ENCODE results near the gene REG3A.

REG3A gene

DNA sequence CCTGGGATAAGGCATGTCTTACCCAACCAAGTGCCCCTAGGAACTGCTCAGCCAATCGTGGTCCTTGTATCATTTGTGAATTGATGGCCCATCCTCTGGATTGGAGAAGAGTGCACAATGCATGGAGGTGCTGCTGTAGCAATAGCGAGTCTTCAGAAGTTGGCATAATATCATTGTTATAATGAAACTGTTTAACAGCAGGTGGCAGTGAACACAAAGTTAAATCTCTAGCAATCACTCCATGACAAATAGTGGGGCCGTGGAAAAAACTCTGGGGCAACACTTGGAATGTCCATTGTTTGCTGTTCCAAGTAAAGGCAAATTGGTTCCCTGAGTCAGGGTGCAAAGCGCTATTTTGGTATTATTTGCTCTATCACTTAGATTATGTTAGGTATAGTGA lies 27.9 kb downstream of the REG3A start:
- Mint-ChIP-seq H3K4me3 (no peak overlapping the region), H3K4me1 (no peaks in the 10 kb centered on the region), H3K9me3 (peaks cover 0 to 9% of the 10 kb centered on the region in 2 donors), H3K27me3 (no peaks in the 10 kb centered on the region), H3K27ac (no peak overlapping the region)
- DNase-seq (no peak), ATAC-seq (no peak)

DNA sequence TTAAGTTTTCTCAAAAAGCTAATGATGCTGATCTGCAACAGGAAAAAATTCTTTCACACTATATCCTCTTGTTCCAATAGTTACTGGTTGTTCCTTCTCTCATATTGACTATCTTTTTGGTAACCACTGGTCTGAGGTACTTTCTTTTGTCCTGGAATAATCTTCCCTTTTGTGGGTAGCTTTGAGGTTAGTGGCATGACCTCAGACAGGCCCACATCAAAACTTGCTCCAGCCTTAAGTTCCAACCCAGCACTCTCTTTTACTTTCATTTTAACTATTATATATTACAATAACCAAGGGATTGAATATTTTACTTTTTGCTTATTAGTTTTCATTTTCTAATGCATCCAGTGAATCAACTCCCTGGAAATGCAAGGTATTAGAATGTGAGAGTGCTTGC lies 29.7 kb downstream of the REG3A start:
- peaks cover 0 to 9% of the 10 kb centered on the region in 2 donors for H3K9me3 Mint-ChIP-seq
- no peaks in the 10 kb centered on the region for H3K4me1 Mint-ChIP-seq
- H3K27me3 Mint-ChIP-seq = no peaks in the 10 kb centered on the region
- H3K27ac Mint-ChIP-seq = no peak overlapping the region
- no peak for DNase-seq
- no peak for ATAC-seq
- H3K4me3 Mint-ChIP-seq = no peak overlapping the region

DNA sequence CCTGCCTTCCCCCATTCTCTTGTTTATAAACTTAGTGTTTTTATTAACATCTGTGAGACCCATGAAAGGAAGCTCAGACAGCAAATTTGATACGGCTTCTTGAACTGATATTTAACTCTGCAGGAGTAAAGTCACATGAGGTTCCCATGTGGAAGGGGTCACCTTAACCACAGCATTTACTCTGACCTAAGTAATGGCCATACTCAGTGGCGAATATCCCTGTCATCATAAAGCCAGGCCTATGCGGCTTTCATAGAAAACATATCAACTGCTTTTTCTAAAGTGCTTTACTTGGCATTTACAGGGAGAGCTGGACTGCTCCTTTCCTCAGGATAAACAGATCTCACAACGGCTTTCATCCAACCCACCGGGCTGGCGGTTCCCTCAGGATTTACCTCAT lies 30.3 kb downstream of the REG3A start:
- H3K9me3 Mint-ChIP-seq = peaks cover 0 to 7% of the 10 kb centered on the region in 2 donors
- no peak overlapping the region for H3K27ac Mint-ChIP-seq
- H3K4me3 Mint-ChIP-seq = no peak overlapping the region
- DNase-seq = no peak
- no peaks in the 10 kb centered on the region for H3K27me3 Mint-ChIP-seq
- ATAC-seq = no peak
- H3K4me1 Mint-ChIP-seq = no peaks in the 10 kb centered on the region

DNA sequence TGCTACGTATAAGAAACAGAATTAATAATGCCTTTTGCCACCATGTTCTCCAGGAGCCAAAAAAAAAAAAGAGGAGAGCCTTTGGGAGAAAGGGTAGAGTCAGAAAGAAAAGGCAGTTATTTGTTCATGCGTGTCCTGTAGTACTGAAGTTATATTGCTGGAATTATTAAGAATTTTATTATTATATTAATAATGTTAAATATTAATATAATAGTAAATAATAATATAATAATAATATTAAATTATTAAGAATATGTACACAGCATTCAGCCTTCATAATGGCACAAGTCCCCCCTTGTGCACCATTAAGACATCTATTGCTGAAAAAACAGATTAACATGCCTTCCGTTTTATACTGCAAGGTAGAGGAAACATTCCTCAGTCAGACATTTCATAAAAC lies 31.1 kb downstream of the REG3A start:
- H3K27me3 Mint-ChIP-seq = no peaks in the 10 kb centered on the region
- H3K27ac Mint-ChIP-seq = no peak overlapping the region
- no peak for DNase-seq
- no peaks in the 10 kb centered on the region for H3K9me3 Mint-ChIP-seq
- ATAC-seq = no peak
- no peaks in the 10 kb centered on the region for H3K4me1 Mint-ChIP-seq
- H3K4me3 Mint-ChIP-seq = no peak overlapping the region

DNA sequence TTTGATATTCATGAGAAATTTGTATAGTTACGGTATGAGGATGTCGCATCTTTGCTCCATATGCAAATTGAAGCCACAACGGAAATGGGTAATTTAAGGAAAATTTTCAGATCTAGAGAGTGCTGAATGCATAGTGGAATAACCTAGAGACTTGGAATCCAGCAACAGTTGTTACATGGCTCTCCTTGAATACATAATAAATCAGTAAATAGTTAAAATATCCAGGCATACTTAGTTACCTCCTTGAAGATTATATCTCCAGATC lies 33.9 kb downstream of the REG3A start:
- Mint-ChIP-seq H3K9me3 (peaks cover 0 to 5% of the 10 kb centered on the region in 2 donors), H3K27me3 (no peaks in the 10 kb centered on the region)

DNA sequence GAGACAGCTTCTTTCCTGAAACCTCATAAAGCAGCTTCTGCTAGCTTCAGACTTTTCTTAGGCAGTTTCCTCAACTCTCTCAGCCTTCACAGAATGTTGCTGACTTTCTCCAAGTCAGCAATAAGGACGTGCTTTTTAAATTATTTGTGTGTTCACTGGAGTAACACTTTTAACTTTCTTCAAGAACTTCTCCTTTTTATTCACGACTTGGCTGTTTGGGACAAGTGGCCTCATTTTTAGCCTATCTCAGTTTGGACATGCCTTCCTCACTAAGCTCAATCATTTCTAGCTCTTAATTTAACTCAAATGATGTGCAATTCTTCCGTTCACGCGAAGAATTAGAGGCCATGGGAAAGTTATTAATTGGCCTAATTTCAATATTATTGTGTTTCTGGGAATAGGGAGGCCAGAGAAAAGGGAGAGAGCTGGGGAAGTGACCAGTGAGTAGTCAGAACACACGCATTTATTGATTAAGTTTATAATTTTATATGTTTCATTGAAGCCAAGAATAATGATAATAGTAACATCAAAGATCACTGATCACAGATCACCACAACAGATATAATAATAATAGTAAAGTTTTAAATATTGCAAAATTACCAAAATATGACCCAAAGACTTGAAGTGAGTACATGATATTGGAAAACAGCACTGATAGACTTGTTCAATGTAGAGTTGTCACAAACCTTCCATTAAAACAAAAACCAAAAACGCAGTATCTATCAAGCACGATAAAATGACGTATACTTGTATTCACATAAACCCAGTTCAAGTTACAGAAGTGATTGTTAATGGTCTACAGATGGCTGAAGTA lies 34.4 kb downstream of the REG3A start:
- ATAC-seq = no peak
- H3K9me3 Mint-ChIP-seq = peaks cover 0 to 5% of the 10 kb centered on the region in 2 donors
- H3K27me3 Mint-ChIP-seq = no peaks in the 10 kb centered on the region
- no peak for DNase-seq
- no peak overlapping the region for H3K4me3 Mint-ChIP-seq
- H3K4me1 Mint-ChIP-seq = no peaks in the 10 kb centered on the region
- H3K27ac Mint-ChIP-seq = no peak overlapping the region

More for the DNA sequence above, 33.9 kb downstream of the REG3A start:
- DNase-seq = no peak
- Mint-ChIP-seq H3K4me3 (no peak overlapping the region), H3K4me1 (no peaks in the 10 kb centered on the region), H3K27ac (no peak overlapping the region)
- ATAC-seq = no peak

DNA sequence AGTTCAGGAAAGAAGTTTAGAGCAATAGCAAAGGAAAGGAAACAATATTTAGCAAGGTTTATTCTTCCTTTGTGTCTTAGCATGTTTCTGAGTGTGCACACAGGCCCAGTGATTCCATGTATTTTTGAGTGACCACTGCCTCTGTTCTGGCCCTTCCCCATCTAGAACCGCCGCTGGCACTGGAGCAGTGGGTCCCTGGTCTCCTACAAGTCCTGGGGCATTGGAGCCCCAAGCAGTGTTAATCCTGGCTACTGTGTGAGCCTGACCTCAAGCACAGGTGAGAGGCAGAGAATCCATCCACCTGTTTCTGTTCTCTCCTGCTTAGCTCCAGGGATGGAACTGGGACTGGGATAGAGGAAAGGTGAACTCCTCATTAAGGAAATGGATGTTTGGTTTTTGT lies 36.9 kb downstream of the REG3A start:
- Mint-ChIP-seq H3K4me1 (no peaks in the 10 kb centered on the region), H3K4me3 (no peak overlapping the region), H3K9me3 (peaks cover 0 to 5% of the 10 kb centered on the region in 2 donors), H3K27ac (no peak overlapping the region), H3K27me3 (no peaks in the 10 kb centered on the region)
- ATAC-seq (no peak), DNase-seq (no peak)

DNA sequence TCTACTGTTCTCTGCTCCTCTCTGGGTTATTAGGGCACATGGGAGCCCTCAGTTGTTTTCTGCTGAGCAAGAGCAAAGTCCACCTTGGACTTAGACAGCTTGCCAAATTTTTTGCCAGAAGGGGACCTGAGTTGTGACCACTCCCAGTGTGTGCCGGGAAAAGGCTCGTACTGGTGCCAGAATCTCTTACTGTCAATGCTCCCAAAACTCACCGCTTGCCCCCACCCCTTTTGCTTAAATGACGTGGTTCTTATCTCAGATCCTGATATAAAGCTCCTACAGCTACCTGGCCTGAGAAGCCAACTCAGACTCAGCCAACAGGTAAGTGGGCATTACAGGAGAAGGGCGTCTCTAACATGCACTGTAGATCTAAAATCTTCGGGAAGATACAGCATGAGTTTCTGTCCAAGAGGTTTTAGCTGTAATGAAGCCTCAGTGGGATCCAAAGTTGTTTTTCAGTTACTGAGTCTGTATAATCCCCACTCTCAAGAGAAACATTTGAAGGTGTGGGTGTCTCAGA lies 39.3 kb downstream of the REG3A start, which contains the start of gene REG1A:
Gene REG1A (plus strand): TSS at position 295 of the 520 bp plus-strand sequence. CDS start 374 bp downstream, outside the sequence.
- Mint-ChIP-seq H3K4me3 (no peak within 1 kb of the TSS), H3K27me3 (no peaks in the 10 kb centered on the region), H3K4me1 (no peaks in the 10 kb centered on the region), H3K9me3 (peaks cover 1 to 5% of the 10 kb centered on the region in 2 donors), H3K27ac (no peak within 1 kb of the TSS)
- DNase-seq (no peak), ATAC-seq (no peak)

DNA sequence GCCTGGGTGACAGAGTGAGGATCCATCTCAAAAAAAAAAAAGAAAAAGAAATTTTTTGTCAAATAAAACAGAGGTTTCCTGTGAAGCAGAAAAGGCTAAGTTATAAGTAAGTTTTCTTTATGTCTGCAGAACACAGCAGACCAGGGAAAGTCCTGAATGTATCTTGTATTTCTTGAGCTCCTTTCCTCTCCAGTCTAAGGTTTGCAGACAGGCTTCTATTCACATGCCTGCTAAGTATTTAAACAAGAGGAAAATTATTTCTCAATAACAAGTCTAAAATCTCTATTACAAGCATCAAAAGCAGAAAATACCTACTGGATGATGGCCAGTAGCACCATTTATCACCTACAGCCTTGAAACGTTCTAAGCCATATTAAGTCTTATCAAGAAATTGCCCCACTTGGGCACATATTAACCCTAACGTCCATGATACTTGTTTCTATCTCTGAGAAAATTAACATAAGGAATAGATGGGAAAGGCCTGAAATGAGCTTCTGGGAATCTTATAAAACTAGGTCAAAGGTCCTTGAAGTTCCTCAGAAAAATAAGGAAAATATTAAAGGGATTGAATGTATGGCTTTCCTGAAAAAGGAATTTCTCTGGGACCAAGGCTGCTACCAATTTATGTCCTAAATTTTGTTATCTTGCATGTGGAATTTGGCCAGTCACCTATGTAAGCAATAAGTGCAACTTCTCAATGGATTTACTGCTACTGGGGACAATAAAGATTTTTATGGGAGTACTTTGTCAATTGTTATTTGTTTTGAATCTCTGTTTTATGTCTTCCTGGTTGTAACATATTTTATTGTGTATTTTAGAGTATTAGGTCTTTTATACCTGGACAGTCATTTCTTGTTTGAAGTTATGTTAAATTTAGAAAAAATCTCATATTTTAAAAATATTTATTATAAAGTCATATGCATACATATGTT lies 42.3 kb downstream of the REG3A start:
- Mint-ChIP-seq H3K27ac (no peak overlapping the region), H3K9me3 (peaks cover 5 to 7% of the 10 kb centered on the region in 2 donors), H3K27me3 (no peaks in the 10 kb centered on the region), H3K4me3 (no peak overlapping the region), H3K4me1 (no peaks in the 10 kb centered on the region)
- ATAC-seq (no peak), DNase-seq (no peak)

DNA sequence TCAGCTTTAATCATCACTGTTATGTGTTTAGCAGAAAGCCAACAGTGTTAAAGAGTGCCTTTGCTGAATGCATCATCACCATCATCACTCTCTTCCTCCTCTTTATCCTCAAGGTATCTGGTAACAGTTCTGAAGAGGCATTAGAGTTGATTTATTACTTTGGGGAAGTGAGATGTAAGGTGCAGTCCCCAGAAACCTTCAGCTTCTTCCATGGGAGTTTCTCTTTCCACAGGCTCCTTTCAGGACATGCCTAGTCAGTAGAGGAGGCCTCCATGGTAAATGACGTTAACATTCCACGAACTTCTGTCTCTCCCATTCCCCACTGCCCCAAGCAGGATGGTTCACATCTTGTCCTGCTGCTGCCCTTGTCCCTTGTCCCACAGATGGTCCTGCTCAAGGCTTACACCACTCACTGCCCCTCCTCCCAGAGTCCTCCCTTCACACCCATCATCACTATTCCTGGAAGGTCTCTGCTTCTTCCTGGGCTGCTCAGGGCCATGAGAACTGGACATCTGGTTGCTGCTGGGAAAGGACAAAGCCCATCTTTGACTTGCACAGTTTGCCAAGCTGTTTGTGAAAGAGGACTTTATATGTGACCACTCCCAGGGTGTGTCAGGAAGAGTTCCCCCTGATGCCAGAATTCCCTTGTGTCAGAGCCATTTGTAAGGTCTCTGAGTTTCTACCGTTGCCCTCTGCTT lies 44.6 kb downstream of the REG3A start:
- Mint-ChIP-seq H3K27me3 (no peaks in the 10 kb centered on the region), H3K9me3 (peaks cover 0 to 13% of the 10 kb centered on the region in 2 donors), H3K27ac (no peak overlapping the region), H3K4me1 (no peaks in the 10 kb centered on the region), H3K4me3 (no peak overlapping the region)
- DNase-seq (no peak), ATAC-seq (no peak)

DNA sequence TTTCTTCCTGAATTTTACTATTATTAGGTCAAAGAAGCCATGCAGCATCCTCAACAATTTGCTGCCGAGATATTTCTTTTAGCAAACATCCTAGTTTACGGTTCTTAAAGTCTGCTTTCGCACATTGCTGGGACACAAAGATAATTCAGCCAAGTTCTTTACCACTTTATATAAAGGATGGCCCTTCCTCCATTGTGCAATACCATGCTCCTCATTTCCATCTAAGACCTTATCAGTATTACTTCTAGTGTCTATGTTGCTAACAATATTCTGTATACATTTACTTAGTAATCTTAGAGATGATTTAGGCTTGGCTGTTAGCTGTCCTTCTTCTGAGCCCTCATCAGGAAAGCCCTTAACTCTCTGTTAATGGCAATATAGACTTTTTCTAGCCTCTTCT lies 47.3 kb downstream of the REG3A start:
- Mint-ChIP-seq H3K9me3 (peaks cover 0 to 14% of the 10 kb centered on the region in 2 donors), H3K27ac (no peak overlapping the region), H3K27me3 (no peaks in the 10 kb centered on the region), H3K4me1 (no peaks in the 10 kb centered on the region), H3K4me3 (no peak overlapping the region)
- no peak for DNase-seq
- no peak for ATAC-seq

Data from stimulated activated naive CD8-positive, alpha-beta T cell treated with anti-CD3 and anti-CD28 coated beads, Interleukin-15, amount 100 ng/mL, for 72 hours (primary cell).